Posterior vena cava (tissue), 2 donors: Measurements from ENCODE around the gene RPS6KA1. TPM values are rescaled to one million over a fixed set of nuclear protein-coding genes. Genes with fewer than 3 reads are reported as not detected.

ENCODE experiments used
- DNase-seq: peaks from one replicate; pipeline ENCODE4 v3.0.0-alpha.2; 2020; ENCODE audit warnings: low spot score
- intact Hi-C, 2 donors: fragments of 100-400 bp; cut with DNase I; formaldehyde crosslinking; loops; one replicate each; pipeline versions ENCODE4 v1.14.1 to v1.14.2; 2022 to 2023
- total RNA-seq, 2 donors: library from RNA; stranded (reverse); fragmentation: NEBNext Ultra II Directional; extraction: Animal tissue kit (Norgen Biotek cat#: 25700); gene quantifications; one replicate each; pipeline ENCODE4 v1.2.1, GENCODE V29; 2021
- donor health status: DM: yes; HTN: yes; CAD: no.
- donor health status: DM: yes; HTN: yes; CAD: no.

Gene RPS6KA1
- total RNA-seq, 2 donors from 2014 or later = 10.2 to 13.9 TPM

GRCh38 chr1:26530410-26530894 lies 891 bp downstream of the RPS6KA1 start:
- DNase-seq = no peak
- intact Hi-C loops = no loop called here

- no peak for DNase-seq
- intact Hi-C loops = no loop called here
These were observed 1.5 kb downstream of the RPS6KA1 start for GRCh38 chr1:26530895-26531598.

DNA sequence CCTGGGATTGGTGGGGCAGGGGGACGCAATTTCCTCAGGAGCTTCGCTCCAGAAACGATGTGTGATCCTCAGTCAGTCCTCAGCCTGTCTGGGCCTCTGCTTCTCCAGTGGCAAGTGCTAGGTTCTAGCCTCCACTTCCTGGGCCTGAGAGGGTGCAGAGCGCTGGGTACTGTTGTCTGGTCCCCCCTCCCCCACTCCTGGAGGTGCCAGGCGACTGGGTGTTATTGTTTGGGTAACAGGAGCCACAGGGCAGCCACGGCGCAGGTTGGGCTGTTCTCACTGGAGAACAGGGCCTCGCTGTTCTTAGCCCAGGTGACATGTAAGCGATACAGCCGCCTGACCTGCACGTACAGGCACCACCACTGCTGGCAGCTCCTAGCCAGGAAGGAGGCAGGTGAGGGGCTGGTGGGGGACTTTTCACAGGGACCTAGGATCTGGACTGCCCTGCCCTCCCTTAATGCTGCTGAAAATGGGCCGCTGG lies 2.1 kb downstream of the RPS6KA1 start:
- no peak for DNase-seq
- intact Hi-C loops = no loop called here

- DNase-seq = no peak
- intact Hi-C loops = no loop called here
These were observed 4.5 kb downstream of the RPS6KA1 start for GRCh38 chr1:26533951-26534509.

DNA sequence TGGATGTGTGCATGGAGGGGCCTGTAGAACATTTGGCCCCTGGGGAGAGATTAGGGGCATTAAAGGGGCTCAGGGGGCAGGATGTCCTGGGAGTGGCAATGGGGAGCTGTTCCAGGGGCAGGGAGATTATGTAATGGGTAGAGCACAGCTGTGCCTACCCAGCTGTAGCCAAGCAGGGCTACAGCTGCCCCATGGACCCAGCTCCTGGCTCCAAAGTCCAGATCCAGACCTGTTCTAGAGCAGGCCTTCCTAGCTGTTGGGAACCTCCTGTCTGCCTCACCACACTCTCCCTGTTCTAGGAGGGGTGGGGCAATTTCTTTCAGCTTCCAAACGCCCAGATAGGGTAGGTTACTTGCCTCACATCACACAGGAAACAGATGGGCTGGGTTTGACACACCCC lies 5.6 kb downstream of the RPS6KA1 start:
- no peak for DNase-seq
- intact Hi-C loops = no loop called here

GRCh38 chr1:26536081-26536480 lies 6.5 kb downstream of the RPS6KA1 start:
- DNase-seq = no peak
- intact Hi-C loops = no loop called here

DNA sequence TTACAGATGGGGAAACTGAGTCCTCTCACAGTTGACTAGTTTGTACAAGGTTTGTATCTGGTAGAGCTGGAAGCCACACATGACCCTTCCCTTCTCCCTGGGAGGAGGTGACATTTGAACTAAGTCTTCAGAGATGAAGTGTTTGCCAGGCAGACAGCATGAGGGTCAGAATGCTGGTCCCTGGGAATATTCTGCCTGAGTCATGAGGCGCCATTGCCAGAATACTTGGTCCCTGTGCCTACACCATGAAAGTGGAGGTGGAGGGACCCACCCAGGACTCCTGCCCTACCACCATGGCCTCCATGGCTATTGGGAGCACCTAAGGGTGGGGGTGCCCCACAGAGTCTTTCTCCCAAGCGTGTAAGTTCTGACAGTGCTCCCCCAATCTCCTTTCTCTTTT lies 7.0 kb downstream of the RPS6KA1 start:
- no peak for DNase-seq
- intact Hi-C loops = no loop called here

DNA sequence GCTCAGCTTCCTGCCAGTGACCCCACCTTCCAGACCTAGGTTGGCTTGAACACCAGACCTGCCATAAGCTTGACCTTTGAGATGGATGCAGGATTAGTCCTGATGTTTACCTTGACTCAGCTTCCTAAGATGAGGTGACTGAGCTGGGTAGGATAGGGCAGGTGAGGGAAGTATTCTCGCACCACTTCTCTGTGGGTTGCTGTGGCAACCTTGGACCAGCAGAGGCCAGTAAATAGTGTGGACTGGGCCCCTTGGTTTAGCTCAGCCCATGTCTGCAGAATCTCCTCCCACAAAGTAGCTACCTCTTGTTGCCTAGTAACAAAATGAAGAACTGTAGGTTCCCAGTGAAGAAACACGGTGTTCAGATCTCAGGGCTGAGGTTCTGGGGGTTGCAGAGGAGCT lies 8.4 kb downstream of the RPS6KA1 start:
- no peak for DNase-seq
- intact Hi-C loops = loop anchor here in 1 of 2 donors (1.0 kb wide), 1 partner anchor 28 kb away; no protein-coding TSS in a partner anchor

DNA sequence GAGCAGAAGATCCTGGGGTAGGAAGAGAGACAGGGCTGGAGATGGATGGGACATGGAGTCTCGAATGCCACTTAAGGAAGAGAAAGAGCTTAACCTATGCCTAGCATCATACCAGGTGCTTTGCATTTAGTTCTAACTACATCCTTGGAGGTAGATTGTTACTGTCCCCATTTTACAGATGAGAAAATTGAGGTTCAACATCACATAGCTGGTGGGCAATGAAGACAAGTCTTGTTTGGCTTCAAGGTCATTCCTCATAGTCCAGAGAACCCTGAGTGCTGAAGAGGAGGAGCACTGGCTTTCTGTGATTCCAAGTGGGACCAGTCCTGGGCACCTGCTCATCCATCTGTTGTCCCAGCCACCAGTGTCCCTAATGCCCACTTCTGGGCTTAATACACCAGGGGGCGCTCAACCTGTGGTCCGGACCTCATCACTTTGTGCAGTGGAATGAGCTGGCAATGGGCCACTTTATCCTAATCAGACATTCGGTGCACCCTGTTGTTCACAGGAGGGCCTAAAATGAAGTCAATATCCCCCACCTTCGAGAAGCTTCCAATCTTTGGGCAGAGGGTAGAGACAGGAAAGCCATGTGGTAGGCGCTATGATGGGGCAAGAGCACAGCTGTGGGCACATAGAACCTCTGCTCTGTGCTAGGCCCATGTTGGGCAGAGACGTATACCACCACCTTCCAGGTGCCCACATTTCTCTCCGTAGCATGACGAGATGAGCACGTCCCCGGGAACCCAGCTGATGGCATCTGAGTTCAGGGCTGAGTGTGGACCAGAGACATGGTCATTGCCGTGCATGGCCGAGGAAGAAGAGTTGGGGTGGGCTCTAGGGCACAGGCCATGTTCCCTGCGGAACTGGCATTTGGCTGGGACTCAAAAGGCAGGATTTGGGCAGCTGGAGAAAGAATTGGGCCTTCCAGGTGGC lies 9.2 kb downstream of the RPS6KA1 start:
- intact Hi-C loops = loop anchor here in 1 of 2 donors (1.0 kb wide), 1 partner anchor 28 kb away; no protein-coding TSS in a partner anchor
- no peak for DNase-seq

DNA sequence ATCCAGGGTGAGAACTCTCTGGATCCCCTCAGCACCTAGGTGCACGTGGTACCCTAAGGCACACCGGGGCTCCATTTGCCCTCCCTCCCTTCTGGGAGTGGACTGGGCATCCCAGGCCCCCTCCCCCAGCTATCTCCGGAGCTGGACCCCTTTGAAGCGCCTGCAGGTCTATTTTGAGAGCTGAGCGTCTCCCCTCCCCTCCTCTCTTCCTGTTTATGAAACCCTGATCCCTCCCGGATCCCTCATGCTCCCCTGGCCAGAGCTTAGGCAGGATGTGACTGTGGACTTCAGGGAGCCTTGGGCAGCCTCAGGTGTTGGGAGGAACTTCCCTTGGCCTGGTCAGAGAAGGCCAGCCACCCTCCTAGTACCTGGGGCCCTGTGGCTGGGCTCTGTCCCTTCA lies 10.2 kb downstream of the RPS6KA1 start:
- intact Hi-C loops = no loop called here
- DNase-seq = no peak

GRCh38 chr1:26540351-26540750 lies 10.8 kb downstream of the RPS6KA1 start:
- intact Hi-C loops = no loop called here
- DNase-seq = no peak

DNA sequence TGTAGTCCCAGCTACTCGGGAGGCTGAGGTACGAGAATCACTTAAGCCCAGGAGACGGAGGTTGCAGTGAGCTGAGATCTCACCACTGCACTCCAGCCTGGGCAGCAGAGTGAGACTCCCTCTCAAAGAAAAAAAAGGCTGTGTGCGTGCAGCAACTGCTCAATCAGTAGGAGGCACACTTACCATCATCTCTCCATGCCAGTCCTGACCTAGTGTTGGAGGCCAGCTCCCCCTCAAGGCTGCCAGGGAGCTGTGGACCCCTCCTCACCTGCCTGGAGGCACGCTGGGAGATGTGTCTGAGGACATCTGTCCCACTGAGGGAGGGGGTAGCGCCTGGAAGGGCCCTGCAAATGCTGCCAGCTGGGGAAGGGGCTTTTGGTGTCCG lies 11.9 kb downstream of the RPS6KA1 start:
- no peak for DNase-seq
- intact Hi-C loops = no loop called here

DNA sequence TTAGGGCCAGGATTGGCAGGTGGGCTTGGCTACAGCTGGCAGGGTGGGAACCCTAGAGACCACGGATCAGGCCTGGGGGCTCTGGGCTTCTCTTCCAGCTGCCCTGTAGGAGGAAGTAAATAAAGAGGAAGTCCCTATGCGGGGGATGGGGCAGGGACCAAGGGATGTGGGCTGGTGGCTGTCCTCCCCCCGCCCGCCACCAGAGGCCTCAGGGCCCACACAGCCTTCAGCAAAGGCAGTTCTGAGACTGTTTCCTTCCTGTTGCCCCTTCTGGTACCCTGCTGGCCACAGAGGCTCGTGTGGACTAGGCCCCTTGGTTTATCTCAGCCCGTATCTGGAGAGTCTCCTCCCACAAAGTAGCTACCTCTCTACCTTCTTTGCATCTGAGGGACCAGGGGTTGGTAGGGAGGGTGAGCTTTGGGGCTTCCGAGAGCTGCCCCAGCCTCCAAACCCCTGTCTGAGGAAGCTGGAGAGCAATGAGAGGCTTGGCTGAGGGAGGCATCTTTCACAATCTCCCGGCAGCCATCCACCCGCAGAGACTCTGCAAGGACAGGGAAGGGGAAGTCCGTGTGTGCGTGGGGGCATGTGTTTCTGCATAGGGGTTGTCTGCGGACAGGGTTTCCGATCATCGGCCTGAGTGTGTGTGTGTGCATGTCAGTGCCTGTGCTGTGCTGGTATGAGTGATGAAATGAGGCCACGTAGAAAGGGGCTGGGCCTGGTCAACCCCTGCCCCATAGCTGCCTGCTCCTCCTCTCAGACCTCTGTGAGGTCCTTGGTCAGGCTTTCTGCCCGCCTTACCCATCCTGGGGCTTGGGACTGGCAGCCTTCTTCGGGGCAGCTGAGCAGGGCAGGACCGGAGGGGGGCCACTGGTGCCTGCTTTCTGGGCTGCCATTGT lies 12.5 kb downstream of the RPS6KA1 start:
- intact Hi-C loops = no loop called here
- DNase-seq = peak; percentile 97

- no peak for DNase-seq
These were observed 13.3 kb downstream of the RPS6KA1 start for GRCh38 chr1:26542771-26543451.

DNA sequence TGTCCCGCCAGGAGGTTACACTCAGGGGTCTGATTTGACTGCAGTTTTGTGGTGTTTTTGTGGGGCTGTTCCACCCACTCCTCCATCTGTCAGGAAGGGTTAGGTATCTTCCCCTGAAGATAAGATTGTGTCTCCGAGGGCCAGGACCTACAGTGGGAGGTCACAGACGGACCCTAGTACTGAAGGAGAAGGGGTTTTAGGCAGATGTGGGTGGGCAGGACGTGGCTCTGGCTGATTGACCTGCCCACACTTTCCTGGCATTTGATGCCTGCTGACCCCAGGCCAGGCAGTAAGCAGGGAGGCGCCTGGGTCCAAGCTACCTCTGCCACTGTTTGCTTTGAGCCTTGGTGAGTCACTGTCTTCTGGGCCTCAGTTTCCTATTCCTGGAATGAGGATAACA lies 13.9 kb downstream of the RPS6KA1 start:
- intact Hi-C loops = no loop called here

More at GRCh38 chr1:26542771-26543451, 13.3 kb downstream of the RPS6KA1 start:
- intact Hi-C loops = no loop called here

DNA sequence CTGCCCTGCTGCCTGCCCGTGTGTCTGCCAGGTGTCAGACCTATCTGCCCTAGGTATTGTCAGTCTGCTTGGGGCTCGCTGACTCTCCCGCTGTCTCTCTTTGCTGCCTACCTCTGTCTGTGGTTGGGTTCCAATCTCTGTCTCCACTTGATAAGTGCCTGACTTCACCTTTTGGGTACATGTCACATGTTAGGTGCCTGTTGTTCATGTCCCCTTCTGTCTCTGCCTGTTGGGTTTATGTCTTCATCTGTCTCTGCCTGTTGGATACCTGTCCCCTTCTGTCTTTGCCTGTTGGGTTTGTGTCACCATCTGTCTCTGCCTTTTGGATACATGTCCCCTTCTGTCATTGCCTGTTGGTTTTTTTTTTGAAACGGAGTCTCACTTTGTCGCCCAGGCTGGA lies 14.6 kb downstream of the RPS6KA1 start:
- no peak for DNase-seq
- intact Hi-C loops = no loop called here

More for the DNA sequence above, 13.9 kb downstream of the RPS6KA1 start:
- DNase-seq = no peak

- intact Hi-C loops = no loop called here
- DNase-seq = no peak
These were observed 16.4 kb downstream of the RPS6KA1 start for GRCh38 chr1:26545969-26546323.

DNA sequence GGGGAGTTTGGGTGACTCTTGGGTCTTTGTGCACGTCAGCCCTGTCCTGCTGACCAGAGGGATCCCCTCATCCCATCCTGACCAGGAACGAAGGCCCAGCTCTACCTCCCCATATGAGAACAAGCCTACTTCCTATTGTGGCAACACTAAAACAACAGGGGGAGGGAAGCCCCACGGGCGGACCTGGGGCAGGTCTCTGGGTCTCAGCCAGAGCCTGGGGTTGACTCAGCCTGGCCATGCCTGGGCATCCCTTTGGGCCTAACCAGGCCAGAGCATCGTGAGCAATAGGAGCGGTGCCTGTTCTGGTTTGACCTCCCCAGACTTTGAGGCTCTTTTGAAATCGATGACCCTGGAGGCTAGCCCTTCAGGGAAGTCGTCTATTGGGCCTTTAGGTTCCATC lies 16.8 kb downstream of the RPS6KA1 start:
- no peak for DNase-seq
- intact Hi-C loops = no loop called here
